PFSK-1 (cell line): ENCODE data around the gene HIP1.

Experiments
- POLR2AphosphoS5 ChIP-seq: IDR thresholded peaks from 2 replicates; pipeline ENCODE4 v1.6.1; 2012; ENCODE audit warnings: low read depth, mild to moderate bottlenecking, control low read depth, low read length, moderate library complexity
- SIN3A ChIP-seq: IDR thresholded peaks from 2 replicates; pipeline ENCODE4 v1.6.1; 2012; ENCODE audit warnings: mild to moderate bottlenecking, low read length, moderate library complexity, borderline replicate concordance; ENCODE audit not compliant: insufficient read depth

DNA sequence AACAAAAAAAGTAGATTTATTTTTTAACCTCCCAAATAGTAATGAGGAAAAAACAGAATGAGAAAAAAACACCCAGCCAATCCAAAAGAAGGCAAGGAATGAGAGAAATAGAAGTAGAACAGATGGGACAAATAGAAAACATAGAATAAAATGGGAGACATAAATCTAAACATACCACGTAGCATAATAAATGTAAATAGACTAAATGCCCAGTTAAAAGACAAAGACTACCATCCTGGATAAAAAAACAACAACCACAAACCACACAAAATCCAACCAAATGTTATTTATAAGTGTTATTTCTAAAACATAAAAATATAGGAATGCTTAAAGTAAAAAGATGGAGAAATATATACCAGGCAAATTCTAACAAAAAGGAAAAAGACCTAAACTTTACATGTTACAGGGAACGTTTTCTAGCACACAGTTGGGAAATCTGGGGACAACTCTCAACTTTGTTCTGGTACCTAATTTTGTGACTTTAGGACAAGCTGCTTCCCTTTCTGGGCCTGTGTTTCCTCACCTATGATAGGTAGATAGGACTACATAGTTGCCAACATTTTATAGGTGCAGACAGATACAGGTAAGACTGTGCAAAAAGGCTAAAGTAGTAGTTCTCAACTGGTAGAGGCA lies 148.3 kb downstream of the HIP1 start:
- no peak for TF ChIP-seq POLR2AphosphoS5
- TF ChIP-seq SIN3A, result no peak
